Measurements from ENCODE around the gene UCN2. TPM values are rescaled to one million over a fixed set of nuclear protein-coding genes. Genes with fewer than 3 reads are reported as not detected.

Gene UCN2
- total RNA-seq, 4 donors from 2014 or later: not detected

DNA sequence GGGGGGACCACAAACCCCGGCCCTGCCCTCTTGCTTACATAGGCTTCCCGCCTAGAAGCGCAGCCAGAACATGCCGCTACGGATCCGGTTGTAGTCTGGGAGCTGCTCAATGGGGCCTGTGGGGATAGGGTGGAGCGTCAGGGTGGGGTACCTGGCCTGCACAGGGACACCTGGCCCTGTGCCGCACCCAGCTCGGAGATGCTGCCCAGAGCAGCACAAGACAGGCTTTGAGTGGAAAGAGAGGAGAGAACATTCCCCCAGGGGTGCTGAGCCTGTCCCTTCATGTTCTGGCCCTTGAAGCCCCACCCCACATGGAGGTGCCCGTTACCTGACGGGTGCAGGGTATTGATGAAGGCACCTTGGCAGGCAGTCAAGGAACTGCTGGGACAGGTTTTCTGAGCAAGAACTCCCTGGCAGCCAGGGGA, 35.5 kb upstream of the UCN2 start:
- intact Hi-C loops (cut with DNase I; ENCODE audit: low total_unique reads): no loop called here

DNA sequence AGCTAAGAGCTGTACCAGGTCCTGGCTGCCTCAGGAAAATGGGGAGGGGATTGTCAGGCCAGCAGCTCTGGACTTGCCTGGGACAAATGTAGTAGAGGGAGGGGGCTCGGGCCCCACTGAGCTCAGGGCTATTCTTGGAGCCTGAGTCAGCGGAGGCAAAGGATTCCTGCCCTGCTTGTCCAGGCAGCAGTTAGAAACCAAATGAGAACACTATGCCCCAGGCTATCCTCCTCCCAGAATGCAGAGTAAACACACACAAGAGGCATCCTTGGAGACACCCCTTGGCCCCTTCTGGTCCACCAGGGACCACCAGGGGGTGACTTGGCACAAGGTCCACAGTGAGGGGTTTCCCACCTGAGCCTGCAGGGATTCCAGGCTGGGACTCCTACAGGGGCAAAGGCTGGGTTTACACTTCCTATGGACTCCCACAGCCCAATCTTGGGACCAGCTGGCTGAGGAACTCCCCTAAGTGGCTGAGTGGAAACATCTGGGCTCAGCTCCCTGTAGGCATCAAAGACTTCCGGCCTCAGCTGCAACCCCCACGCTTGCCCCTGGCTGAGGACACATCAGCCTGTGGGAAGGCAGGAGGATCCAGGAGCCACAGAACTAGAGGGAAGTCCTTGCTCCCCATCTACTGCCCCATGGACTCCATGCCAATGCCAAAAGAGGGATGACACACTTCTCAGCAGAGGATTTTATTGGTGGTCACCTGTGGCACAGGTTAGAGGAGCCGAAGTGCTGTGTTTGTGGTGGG, 34.9 kb upstream of the UCN2 start:
- H3K9me3 ChIP-seq: no peaks in the 10 kb centered on the region
- peaks cover 67 to 70% of the 10 kb centered on the region in 2 donors for H3K4me1 ChIP-seq
- H3K27ac ChIP-seq: peak overlapping the region; percentile 85 to 98 (median 92)
- intact Hi-C loops (cut with DNase I; ENCODE audit: low total_unique reads) (no loop called here), in situ Hi-C loops (cut with MboI; ENCODE audit: low sequenced_read_pairs in 4 of 4) (no loop called here)
- peaks cover 0 to 36% of the 10 kb centered on the region in 2 donors for H3K36me3 ChIP-seq
- TF ChIP-seq, protein P1, sequence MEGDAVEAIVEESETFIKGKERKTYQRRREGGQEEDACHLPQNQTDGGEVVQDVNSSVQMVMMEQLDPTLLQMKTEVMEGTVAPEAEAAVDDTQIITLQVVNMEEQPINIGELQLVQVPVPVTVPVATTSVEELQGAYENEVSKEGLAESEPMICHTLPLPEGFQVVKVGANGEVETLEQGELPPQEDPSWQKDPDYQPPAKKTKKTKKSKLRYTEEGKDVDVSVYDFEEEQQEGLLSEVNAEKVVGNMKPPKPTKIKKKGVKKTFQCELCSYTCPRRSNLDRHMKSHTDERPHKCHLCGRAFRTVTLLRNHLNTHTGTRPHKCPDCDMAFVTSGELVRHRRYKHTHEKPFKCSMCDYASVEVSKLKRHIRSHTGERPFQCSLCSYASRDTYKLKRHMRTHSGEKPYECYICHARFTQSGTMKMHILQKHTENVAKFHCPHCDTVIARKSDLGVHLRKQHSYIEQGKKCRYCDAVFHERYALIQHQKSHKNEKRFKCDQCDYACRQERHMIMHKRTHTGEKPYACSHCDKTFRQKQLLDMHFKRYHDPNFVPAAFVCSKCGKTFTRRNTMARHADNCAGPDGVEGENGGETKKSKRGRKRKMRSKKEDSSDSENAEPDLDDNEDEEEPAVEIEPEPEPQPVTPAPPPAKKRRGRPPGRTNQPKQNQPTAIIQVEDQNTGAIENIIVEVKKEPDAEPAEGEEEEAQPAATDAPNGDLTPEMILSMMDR (IDR thresholded peaks at IDR 0.05 in 4 of 5, conservative IDR thresholded peaks at IDR 0.05 in 1 of 5): no peak
- peak in 1 of 2 donors; percentile 52 for TF ChIP-seq POLR2A (IDR thresholded peaks at IDR 0.05)
- peak overlapping the region in 1 of 4 donors; percentile 33 for H3K4me3 ChIP-seq
- ATAC-seq (peak; percentile 75 to 82), DNase-seq (peak; percentile 89 to 93)
- H3K27me3 ChIP-seq: no peaks in the 10 kb centered on the region

More for the DNA sequence above, 35.5 kb upstream of the UCN2 start:
- H3K27ac ChIP-seq: peak overlapping the region; percentile 85 to 98 (median 92)
- H3K27me3 ChIP-seq: no peaks in the 10 kb centered on the region
- ATAC-seq: no peak
- in situ Hi-C loops (cut with MboI; ENCODE audit: low sequenced_read_pairs in 4 of 4): no loop called here
- peaks cover 0 to 42% of the 10 kb centered on the region in 2 donors for H3K36me3 ChIP-seq
- H3K4me3 ChIP-seq: peak overlapping the region in 1 of 4 donors; percentile 33
- H3K9me3 ChIP-seq: no peaks in the 10 kb centered on the region
- H3K4me1 ChIP-seq: peaks cover 69 to 70% of the 10 kb centered on the region in 2 donors
- DNase-seq: peak in 1 of 2 donors; percentile 54
- TF ChIP-seq, protein P1 (IDR thresholded peaks at IDR 0.05 in 4 of 5, conservative IDR thresholded peaks at IDR 0.05 in 1 of 5): no peak
- TF ChIP-seq POLR2A (IDR thresholded peaks at IDR 0.05): no peak

DNA sequence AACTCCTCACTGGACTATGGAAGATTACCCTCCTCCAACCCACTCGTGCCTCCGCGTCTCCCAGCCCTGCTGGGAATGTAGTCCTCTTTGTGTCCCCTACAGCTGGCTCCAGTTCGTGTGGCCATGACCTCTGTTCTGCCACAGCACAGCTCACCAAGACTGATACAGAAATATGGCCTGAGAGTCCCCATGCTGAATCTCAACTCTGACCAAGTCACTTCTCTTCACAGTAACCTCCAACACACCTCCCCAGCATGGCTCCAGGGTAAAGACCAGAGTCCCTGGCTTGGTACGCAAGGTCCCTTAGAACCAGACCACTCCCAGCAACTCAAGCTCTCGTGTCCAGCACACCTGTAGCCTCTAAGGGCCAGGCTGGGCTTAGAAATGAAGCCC, 33.8 kb upstream of the UCN2 start:
- no peak for ATAC-seq

DNA sequence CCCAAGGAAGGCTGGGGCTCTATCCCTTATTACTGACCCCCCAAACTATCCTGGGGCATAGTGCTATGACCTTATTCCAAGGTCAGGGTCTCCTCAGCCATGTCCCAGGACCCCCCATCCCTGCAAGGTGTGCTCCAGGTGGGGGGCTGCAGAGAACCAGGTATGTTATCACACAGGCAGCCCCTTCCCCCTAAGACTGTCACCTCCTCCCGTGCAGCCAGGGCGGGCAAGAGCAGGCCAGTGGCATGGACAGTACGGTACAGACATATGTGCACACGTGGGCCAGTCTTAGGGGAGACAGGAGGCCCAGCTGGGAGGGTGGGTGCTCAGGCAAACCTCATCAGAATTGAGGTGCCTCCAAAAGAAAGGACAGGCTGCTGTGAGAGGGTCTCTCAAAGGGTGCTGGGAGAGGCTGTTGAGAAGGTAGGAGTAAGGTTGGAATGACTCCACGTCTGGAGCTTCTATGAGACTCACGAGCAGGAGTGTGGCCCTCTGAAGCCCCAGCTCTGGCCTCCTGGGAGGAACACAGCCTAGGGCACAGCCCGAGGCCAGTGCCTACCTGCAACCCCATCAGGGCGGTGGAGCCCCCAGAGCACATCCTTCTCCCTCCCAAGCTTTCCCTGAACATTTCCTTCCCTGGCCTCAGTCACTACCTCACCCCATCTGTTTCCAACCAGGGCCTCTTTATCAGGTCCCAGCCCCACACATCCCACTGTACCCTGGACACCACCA, 33.3 kb upstream of the UCN2 start:
- H3K4me3 ChIP-seq: no peak overlapping the region
- peaks cover 0 to 24% of the 10 kb centered on the region in 2 donors for H3K36me3 ChIP-seq
- DNase-seq: no peak
- intact Hi-C loops (cut with DNase I; ENCODE audit: low total_unique reads) (no loop called here), in situ Hi-C loops (cut with MboI; ENCODE audit: low sequenced_read_pairs in 4 of 4) (no loop called here)
- no peak for ATAC-seq
- peak overlapping the region; percentile 85 to 98 (median 92) for H3K27ac ChIP-seq
- no peaks in the 10 kb centered on the region for H3K9me3 ChIP-seq
- no peaks in the 10 kb centered on the region for H3K27me3 ChIP-seq
- TF ChIP-seq, protein P1 (IDR thresholded peaks at IDR 0.05 in 4 of 5, conservative IDR thresholded peaks at IDR 0.05 in 1 of 5): no peak
- TF ChIP-seq POLR2A (IDR thresholded peaks at IDR 0.05): no peak
- H3K4me1 ChIP-seq: peaks cover 62 to 70% of the 10 kb centered on the region in 2 donors

More for the DNA sequence above, 33.8 kb upstream of the UCN2 start:
- Histone ChIP-seq H3K4me3 (no peak overlapping the region), H3K27ac (peak overlapping the region; percentile 85 to 98 (median 92)), H3K27me3 (no peaks in the 10 kb centered on the region), H3K9me3 (no peaks in the 10 kb centered on the region), H3K36me3 (peaks cover 0 to 25% of the 10 kb centered on the region in 2 donors), H3K4me1 (peaks cover 65 to 70% of the 10 kb centered on the region in 2 donors)
- in situ Hi-C loops (cut with MboI; ENCODE audit: low sequenced_read_pairs in 4 of 4) (no loop called here), intact Hi-C loops (cut with DNase I; ENCODE audit: low total_unique reads) (no loop called here)
- TF ChIP-seq, protein P1 (IDR thresholded peaks at IDR 0.05 in 4 of 5, conservative IDR thresholded peaks at IDR 0.05 in 1 of 5): no peak
- TF ChIP-seq POLR2A (IDR thresholded peaks at IDR 0.05): no peak
- no peak for DNase-seq
